GM23338 (cell line): Measurements from ENCODE around the gene DERA. TPM values are rescaled to one million over a fixed set of nuclear protein-coding genes. Genes with fewer than 3 reads are reported as not detected.

Source experiments
- ATAC-seq: fragments of 200-7000 bp; cut with Tn5 transposase; 3 replicates; pipeline ENCODE4 v1.9.1; 2020
- DNase-seq: peaks from one replicate; pipeline ENCODE4 v3.0.0-alpha.2; 2015; ENCODE audit warnings: low spot score
- H2AFZ ChIP-seq: fragments of 200-600 bp; sonication (generic); 2 replicates; pipeline ENCODE4 v1.8.0; 2016; ENCODE audit warnings: antibody characterized with exemption, mild to moderate bottlenecking, moderate library complexity
- H3F3A ChIP-seq: fragments of 200-600 bp; sonication (generic); replicated peaks from 2 replicates; pipeline ENCODE4 v1.8.0; 2017; ENCODE audit warnings: antibody characterized with exemption, mixed run types, low read depth
- H3K27ac ChIP-seq: fragments of 200-600 bp; sonication (generic); 2 replicates; pipeline ENCODE4 v1.6.1; 2016; ENCODE audit warnings: low read depth
- H3K27me3 ChIP-seq: fragments of 200-600 bp; sonication (generic); 2 replicates; pipeline ENCODE4 v1.8.0; 2016; ENCODE audit warnings: mild to moderate bottlenecking, mixed run types, moderate library complexity; ENCODE audit not compliant: insufficient read depth
- H3K36me3 ChIP-seq: fragments of 200-600 bp; sonication (generic); 2 replicates; pipeline ENCODE4 v1.8.0; 2016; ENCODE audit warnings: mild to moderate bottlenecking; ENCODE audit not compliant: insufficient read depth
- H3K4me1 ChIP-seq: fragments of 200-600 bp; sonication (generic); 2 replicates; pipeline ENCODE4 v1.8.0; 2016; ENCODE audit warnings: mild to moderate bottlenecking, moderate library complexity; ENCODE audit not compliant: insufficient read depth
- H3K4me2 ChIP-seq: fragments of 200-600 bp; sonication (generic); 2 replicates; pipeline ENCODE4 v1.7.1; 2017; ENCODE audit warnings: mixed run types
- H3K4me3 ChIP-seq: fragments of 200-600 bp; sonication (generic); 2 replicates; pipeline ENCODE4 v1.6.1; 2016; ENCODE audit warnings: mixed run types
- H3K79me2 ChIP-seq: fragments of 200-600 bp; sonication (generic); replicated peaks from 2 replicates; pipeline ENCODE4 v1.8.0; 2017; ENCODE audit warnings: mild to moderate bottlenecking; ENCODE audit not compliant: insufficient read depth
- H3K9me2 ChIP-seq: fragments of 200-600 bp; sonication (generic); 2 replicates; pipeline ENCODE4 v1.8.0; 2017; ENCODE audit not compliant: insufficient read depth
- H4K20me1 ChIP-seq: fragments of 200-600 bp; sonication (generic); replicated peaks from 2 replicates; pipeline ENCODE4 v1.8.0; 2017; ENCODE audit warnings: mild to moderate bottlenecking; ENCODE audit not compliant: insufficient read depth
- H3K27ac Mint-ChIP-seq: 2 replicates; pipeline ENCODE4 v1.8.0; 2020; ENCODE audit warnings: inconsistent platforms, mild to moderate bottlenecking, moderate library complexity, mixed read lengths
- H3K27me3 Mint-ChIP-seq: 3 replicates; pipeline ENCODE4 v1.8.0; 2022; ENCODE audit warnings: low read depth, mild to moderate bottlenecking, moderate library complexity, mixed read lengths, inconsistent platforms; ENCODE audit not compliant: insufficient read depth, poor library complexity
- H3K36me3 Mint-ChIP-seq: 3 replicates; pipeline ENCODE4 v1.8.0; 2021; ENCODE audit warnings: low read depth, mild to moderate bottlenecking, inconsistent platforms, moderate library complexity, mixed read lengths
- H3K4me1 Mint-ChIP-seq: 3 replicates; pipeline ENCODE4 v1.8.0; 2020; ENCODE audit warnings: mild to moderate bottlenecking, inconsistent platforms, mixed read lengths
- H3K4me3 Mint-ChIP-seq: 3 replicates; pipeline ENCODE4 v1.8.0; 2021; ENCODE audit warnings: moderate library complexity, mild to moderate bottlenecking, inconsistent platforms, mixed read lengths
- H3K9me3 Mint-ChIP-seq: 3 replicates; pipeline ENCODE4 v1.8.0; 2020; ENCODE audit warnings: moderate library complexity, mild to moderate bottlenecking, inconsistent platforms, mixed read lengths
- CREB1 ChIP-seq: fragments of 250-450 bp; sonication (Bioruptor Pico); IDR thresholded peaks from 2 replicates; pipeline ENCODE4 v1.5.0; 2020; ENCODE audit warnings: low read depth, mild to moderate bottlenecking, moderate library complexity
- EZH2 ChIP-seq: fragments of 200-600 bp; sonication (generic); IDR thresholded peaks from one replicate; pipeline ENCODE4 v1.8.0; 2017; ENCODE audit warnings: antibody characterized with exemption, mild to moderate bottlenecking, low read depth; ENCODE audit not compliant: unreplicated experiment
- EZH2phosphoT487 ChIP-seq: fragments of 200-600 bp; sonication (generic); IDR thresholded peaks from one replicate; pipeline ENCODE4 v1.8.1; 2018; ENCODE audit warnings: antibody characterized with exemption; ENCODE audit not compliant: unreplicated experiment
- JUNB ChIP-seq: IDR thresholded peaks from one replicate; pipeline ENCODE4 v1.6.1; 2016; ENCODE audit warnings: antibody characterized with exemption; ENCODE audit not compliant: unreplicated experiment
- NANOG ChIP-seq: IDR thresholded peaks from 2 replicates; pipeline ENCODE4 v1.6.1; 2016; ENCODE audit warnings: antibody characterized with exemption, borderline replicate concordance
- POLR2AphosphoS5 ChIP-seq: IDR thresholded peaks from 2 replicates; pipeline ENCODE4 v1.6.1; 2016; ENCODE audit warnings: antibody characterized with exemption, low read depth
- STAT1 ChIP-seq: IDR thresholded peaks from one replicate; pipeline ENCODE4 v1.6.1; 2016; ENCODE audit warnings: antibody characterized with exemption; ENCODE audit not compliant: unreplicated experiment
- ZNF114 ChIP-seq: fragments of 250-450 bp; sonication (Bioruptor Pico); IDR thresholded peaks from 2 replicates; pipeline ENCODE4 v1.5.0; 2020; ENCODE audit warnings: mild to moderate bottlenecking, moderate library complexity
- ZNF331 ChIP-seq: fragments of 250-450 bp; sonication (Bioruptor Pico); IDR thresholded peaks from 2 replicates; pipeline ENCODE4 v1.5.0; 2020; ENCODE audit warnings: low read depth, mild to moderate bottlenecking, moderate library complexity
- polyA plus RNA-seq: library from polyadenylated mRNA; unstranded; fragments of >200 nt; fragmentation: Nextera tagmentation; extraction: Ambion mirVana; gene quantifications from 2 replicates; pipeline ENCODE4 v1.2.1, GENCODE V29; 2016
- total RNA-seq: library from RNA; depleted of rRNA; stranded (reverse); fragments of >200 nt; shearing (Covaris generic); gene quantifications from 2 replicates; pipeline ENCODE4 v1.2.3, GENCODE V29; 2014
- TF ChIP-seq, protein P1 (sequence below): fragments of 250-450 bp; sonication (Bioruptor Pico); IDR thresholded peaks from 2 replicates; pipeline ENCODE4 v1.5.0; 2020; ENCODE audit warnings: mild to moderate bottlenecking, moderate library complexity
- TF ChIP-seq, protein P2 (sequence below), 2 experiments: fragments of 200-600 bp in 1 of 2; sonication (generic) in 1 of 2; conservative IDR thresholded peaks; 2 replicates each; pipeline versions ENCODE4 v1.5.1 to v1.6.1; 2016 to 2017; ENCODE audit warnings: antibody characterized with exemption in 2 of 2, low read depth in 2 of 2, mild to moderate bottlenecking in 2 of 2, moderate library complexity in 1 of 2
- TF ChIP-seq, protein P3 (sequence below): IDR thresholded peaks from one replicate; pipeline ENCODE4 v1.6.1; 2018; ENCODE audit warnings: antibody characterized with exemption; ENCODE audit not compliant: unreplicated experiment
- TF ChIP-seq, protein P4 (sequence below): IDR thresholded peaks from 2 replicates; pipeline ENCODE4 v1.6.1; 2016; ENCODE audit warnings: antibody characterized with exemption

The DERA gene
- total and polyA plus RNA-seq, 2 experiments from 2014 or later: 20.4 to 27.3 TPM

DNA sequence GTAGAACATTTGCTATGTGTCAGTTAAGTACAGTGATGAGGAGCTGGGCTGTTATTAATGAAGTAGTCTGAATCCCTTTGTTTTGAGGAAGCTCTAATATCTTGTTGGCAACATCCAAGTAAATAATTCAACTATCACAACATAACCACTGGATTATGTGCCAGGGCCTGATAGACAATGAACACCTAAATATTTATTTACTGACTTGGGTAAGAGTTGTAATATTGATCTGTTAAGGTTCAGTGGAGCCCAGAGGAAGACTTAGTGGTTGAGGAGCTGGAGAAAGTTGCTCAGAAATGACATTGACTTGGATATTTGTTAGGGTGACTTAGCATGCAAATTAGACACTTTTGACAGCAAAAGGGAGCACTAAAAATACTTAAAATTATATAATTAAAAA, 26.8 kb downstream of the DERA start:
- H3K4me1 Mint-ChIP-seq: peaks cover 10% of the 10 kb centered on the region
- Histone ChIP-seq H3F3A (no peaks in the 10 kb centered on the region), H3K79me2 (no peaks in the 10 kb centered on the region), H3K4me3 (no peak overlapping the region), H3K9me2 (no peaks in the 10 kb centered on the region), H3K27ac (no peak overlapping the region), H2AFZ (no peak overlapping the region), H3K4me1 (peaks cover 9% of the 10 kb centered on the region; the same call in 1 of the 2 replicates), H3K36me3 (no peaks in the 10 kb centered on the region), H3K4me2 (no peak overlapping the region), H3K27me3 (no peaks in the 10 kb centered on the region), H4K20me1 (no peaks in the 10 kb centered on the region)
- H3K9me3 Mint-ChIP-seq: no peaks in the 10 kb centered on the region; the same call in 2 of the 3 replicates
- no peak for DNase-seq
- peaks cover 4% of the 10 kb centered on the region; the same call in 2 of the 3 replicates for H3K36me3 Mint-ChIP-seq
- peaks cover 1% of the 10 kb centered on the region for H3K27me3 Mint-ChIP-seq
- H3K27ac Mint-ChIP-seq: no peak overlapping the region
- H3K4me3 Mint-ChIP-seq: no peak overlapping the region
- ATAC-seq: no peak
- no peak for TF ChIP-seq NANOG
- TF ChIP-seq CREB1 (CRISPR knock-in tag): no peak
- TF ChIP-seq, protein P1, sequence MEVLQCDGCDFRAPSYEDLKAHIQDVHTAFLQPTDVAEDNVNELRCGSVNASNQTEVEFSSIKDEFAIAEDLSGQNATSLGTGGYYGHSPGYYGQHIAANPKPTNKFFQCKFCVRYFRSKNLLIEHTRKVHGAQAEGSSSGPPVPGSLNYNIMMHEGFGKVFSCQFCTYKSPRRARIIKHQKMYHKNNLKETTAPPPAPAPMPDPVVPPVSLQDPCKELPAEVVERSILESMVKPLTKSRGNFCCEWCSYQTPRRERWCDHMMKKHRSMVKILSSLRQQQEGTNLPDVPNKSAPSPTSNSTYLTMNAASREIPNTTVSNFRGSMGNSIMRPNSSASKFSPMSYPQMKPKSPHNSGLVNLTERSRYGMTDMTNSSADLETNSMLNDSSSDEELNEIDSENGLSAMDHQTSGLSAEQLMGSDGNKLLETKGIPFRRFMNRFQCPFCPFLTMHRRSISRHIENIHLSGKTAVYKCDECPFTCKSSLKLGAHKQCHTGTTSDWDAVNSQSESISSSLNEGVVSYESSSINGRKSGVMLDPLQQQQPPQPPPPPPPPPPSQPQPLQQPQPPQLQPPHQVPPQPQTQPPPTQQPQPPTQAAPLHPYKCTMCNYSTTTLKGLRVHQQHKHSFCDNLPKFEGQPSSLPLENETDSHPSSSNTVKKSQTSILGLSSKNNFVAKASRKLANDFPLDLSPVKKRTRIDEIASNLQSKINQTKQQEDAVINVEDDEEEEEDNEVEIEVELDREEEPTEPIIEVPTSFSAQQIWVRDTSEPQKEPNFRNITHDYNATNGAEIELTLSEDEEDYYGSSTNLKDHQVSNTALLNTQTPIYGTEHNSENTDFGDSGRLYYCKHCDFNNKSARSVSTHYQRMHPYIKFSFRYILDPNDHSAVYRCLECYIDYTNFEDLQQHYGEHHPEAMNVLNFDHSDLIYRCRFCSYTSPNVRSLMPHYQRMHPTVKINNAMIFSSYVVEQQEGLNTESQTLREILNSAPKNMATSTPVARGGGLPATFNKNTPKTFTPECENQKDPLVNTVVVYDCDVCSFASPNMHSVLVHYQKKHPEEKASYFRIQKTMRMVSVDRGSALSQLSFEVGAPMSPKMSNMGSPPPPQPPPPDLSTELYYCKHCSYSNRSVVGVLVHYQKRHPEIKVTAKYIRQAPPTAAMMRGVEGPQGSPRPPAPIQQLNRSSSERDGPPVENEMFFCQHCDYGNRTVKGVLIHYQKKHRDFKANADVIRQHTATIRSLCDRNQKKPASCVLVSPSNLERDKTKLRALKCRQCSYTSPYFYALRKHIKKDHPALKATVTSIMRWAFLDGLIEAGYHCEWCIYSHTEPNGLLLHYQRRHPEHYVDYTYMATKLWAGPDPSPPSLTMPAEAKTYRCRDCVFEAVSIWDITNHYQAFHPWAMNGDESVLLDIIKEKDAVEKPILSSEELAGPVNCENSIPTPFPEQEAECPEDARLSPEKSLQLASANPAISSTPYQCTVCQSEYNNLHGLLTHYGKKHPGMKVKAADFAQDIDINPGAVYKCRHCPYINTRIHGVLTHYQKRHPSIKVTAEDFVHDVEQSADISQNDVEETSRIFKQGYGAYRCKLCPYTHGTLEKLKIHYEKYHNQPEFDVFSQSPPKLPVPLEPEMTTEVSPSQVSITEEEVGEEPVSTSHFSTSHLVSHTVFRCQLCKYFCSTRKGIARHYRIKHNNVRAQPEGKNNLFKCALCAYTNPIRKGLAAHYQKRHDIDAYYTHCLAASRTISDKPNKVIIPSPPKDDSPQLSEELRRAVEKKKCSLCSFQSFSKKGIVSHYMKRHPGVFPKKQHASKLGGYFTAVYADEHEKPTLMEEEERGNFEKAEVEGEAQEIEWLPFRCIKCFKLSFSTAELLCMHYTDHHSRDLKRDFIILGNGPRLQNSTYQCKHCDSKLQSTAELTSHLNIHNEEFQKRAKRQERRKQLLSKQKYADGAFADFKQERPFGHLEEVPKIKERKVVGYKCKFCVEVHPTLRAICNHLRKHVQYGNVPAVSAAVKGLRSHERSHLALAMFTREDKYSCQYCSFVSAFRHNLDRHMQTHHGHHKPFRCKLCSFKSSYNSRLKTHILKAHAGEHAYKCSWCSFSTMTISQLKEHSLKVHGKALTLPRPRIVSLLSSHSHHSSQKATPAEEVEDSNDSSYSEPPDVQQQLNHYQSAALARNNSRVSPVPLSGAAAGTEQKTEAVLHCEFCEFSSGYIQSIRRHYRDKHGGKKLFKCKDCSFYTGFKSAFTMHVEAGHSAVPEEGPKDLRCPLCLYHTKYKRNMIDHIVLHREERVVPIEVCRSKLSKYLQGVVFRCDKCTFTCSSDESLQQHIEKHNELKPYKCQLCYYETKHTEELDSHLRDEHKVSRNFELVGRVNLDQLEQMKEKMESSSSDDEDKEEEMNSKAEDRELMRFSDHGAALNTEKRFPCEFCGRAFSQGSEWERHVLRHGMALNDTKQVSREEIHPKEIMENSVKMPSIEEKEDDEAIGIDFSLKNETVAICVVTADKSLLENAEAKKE (CRISPR knock-in tag): no peak
- TF ChIP-seq, protein P2, sequence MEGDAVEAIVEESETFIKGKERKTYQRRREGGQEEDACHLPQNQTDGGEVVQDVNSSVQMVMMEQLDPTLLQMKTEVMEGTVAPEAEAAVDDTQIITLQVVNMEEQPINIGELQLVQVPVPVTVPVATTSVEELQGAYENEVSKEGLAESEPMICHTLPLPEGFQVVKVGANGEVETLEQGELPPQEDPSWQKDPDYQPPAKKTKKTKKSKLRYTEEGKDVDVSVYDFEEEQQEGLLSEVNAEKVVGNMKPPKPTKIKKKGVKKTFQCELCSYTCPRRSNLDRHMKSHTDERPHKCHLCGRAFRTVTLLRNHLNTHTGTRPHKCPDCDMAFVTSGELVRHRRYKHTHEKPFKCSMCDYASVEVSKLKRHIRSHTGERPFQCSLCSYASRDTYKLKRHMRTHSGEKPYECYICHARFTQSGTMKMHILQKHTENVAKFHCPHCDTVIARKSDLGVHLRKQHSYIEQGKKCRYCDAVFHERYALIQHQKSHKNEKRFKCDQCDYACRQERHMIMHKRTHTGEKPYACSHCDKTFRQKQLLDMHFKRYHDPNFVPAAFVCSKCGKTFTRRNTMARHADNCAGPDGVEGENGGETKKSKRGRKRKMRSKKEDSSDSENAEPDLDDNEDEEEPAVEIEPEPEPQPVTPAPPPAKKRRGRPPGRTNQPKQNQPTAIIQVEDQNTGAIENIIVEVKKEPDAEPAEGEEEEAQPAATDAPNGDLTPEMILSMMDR (conservative IDR thresholded peaks at IDR 0.05; ENCODE audit: low read depth in 2 of 2): no peak
- no peak for TF ChIP-seq EZH2phosphoT487
- TF ChIP-seq JUNB: no peak
- TF ChIP-seq POLR2AphosphoS5: no peak
- TF ChIP-seq, protein P3, sequence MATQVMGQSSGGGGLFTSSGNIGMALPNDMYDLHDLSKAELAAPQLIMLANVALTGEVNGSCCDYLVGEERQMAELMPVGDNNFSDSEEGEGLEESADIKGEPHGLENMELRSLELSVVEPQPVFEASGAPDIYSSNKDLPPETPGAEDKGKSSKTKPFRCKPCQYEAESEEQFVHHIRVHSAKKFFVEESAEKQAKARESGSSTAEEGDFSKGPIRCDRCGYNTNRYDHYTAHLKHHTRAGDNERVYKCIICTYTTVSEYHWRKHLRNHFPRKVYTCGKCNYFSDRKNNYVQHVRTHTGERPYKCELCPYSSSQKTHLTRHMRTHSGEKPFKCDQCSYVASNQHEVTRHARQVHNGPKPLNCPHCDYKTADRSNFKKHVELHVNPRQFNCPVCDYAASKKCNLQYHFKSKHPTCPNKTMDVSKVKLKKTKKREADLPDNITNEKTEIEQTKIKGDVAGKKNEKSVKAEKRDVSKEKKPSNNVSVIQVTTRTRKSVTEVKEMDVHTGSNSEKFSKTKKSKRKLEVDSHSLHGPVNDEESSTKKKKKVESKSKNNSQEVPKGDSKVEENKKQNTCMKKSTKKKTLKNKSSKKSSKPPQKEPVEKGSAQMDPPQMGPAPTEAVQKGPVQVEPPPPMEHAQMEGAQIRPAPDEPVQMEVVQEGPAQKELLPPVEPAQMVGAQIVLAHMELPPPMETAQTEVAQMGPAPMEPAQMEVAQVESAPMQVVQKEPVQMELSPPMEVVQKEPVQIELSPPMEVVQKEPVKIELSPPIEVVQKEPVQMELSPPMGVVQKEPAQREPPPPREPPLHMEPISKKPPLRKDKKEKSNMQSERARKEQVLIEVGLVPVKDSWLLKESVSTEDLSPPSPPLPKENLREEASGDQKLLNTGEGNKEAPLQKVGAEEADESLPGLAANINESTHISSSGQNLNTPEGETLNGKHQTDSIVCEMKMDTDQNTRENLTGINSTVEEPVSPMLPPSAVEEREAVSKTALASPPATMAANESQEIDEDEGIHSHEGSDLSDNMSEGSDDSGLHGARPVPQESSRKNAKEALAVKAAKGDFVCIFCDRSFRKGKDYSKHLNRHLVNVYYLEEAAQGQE: no peak
- TF ChIP-seq ZNF331 (CRISPR knock-in tag): no peak
- TF ChIP-seq, protein P4, sequence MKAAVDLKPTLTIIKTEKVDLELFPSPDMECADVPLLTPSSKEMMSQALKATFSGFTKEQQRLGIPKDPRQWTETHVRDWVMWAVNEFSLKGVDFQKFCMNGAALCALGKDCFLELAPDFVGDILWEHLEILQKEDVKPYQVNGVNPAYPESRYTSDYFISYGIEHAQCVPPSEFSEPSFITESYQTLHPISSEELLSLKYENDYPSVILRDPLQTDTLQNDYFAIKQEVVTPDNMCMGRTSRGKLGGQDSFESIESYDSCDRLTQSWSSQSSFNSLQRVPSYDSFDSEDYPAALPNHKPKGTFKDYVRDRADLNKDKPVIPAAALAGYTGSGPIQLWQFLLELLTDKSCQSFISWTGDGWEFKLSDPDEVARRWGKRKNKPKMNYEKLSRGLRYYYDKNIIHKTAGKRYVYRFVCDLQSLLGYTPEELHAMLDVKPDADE: no peak
- TF ChIP-seq EZH2: no peak
- no peak for TF ChIP-seq ZNF114
- TF ChIP-seq STAT1: no peak
